GM12875 (cell line): ENCODE results near the gene WDR31.

Experiments
- H3K4me3 ChIP-seq: one replicate; pipeline ENCODE4 v1.5.1; 2011; ENCODE audit warnings: low read depth, low read length, control low read depth
- TF ChIP-seq, protein P1 (sequence below): IDR thresholded peaks from 2 replicates; pipeline ENCODE4 v1.5.1; 2011; ENCODE audit warnings: low read depth, mild to moderate bottlenecking, control low read depth, inconsistent platforms, low read length, moderate library complexity, borderline replicate concordance; ENCODE audit not compliant: insufficient read depth

WDR31 gene

DNA sequence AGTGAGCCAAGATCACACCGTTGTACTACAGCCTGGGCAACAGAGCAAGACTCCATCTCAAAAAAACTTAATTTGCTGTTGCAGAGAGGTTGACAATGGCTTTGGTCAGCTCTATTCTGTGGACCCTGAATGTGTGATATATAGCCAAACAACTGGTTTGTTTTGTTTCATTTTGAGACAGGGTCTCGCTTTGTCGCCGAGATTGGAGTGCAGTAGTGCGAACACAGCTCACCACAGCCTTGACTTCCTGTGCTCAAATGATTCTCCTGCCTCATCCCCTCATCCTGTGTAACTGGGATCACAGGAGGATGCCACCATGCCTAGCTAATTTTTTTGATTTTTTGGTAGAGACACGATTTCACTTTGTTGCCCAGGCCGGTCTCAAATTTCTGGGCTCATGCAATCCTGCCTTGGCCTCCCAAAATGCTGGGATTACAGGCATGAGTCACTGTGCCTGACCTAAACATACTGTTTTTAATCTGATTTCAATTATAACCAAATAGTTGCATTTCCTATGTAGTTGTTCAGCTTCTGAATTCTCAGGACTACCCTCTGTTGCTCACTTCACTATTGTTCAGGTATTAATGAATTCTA, 46.7 kb downstream of the WDR31 start:
- TF ChIP-seq, protein P1, sequence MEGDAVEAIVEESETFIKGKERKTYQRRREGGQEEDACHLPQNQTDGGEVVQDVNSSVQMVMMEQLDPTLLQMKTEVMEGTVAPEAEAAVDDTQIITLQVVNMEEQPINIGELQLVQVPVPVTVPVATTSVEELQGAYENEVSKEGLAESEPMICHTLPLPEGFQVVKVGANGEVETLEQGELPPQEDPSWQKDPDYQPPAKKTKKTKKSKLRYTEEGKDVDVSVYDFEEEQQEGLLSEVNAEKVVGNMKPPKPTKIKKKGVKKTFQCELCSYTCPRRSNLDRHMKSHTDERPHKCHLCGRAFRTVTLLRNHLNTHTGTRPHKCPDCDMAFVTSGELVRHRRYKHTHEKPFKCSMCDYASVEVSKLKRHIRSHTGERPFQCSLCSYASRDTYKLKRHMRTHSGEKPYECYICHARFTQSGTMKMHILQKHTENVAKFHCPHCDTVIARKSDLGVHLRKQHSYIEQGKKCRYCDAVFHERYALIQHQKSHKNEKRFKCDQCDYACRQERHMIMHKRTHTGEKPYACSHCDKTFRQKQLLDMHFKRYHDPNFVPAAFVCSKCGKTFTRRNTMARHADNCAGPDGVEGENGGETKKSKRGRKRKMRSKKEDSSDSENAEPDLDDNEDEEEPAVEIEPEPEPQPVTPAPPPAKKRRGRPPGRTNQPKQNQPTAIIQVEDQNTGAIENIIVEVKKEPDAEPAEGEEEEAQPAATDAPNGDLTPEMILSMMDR: no peak
- H3K4me3 ChIP-seq: no peak overlapping the region

GRCh38 chr9:113290052-113290607, 49.9 kb downstream of the WDR31 start:
- TF ChIP-seq, protein P1: no peak
- no peak overlapping the region for H3K4me3 ChIP-seq

GRCh38 chr9:113289091-113289490, 51.0 kb downstream of the WDR31 start:
- TF ChIP-seq, protein P1: no peak
- H3K4me3 ChIP-seq: no peak overlapping the region

DNA sequence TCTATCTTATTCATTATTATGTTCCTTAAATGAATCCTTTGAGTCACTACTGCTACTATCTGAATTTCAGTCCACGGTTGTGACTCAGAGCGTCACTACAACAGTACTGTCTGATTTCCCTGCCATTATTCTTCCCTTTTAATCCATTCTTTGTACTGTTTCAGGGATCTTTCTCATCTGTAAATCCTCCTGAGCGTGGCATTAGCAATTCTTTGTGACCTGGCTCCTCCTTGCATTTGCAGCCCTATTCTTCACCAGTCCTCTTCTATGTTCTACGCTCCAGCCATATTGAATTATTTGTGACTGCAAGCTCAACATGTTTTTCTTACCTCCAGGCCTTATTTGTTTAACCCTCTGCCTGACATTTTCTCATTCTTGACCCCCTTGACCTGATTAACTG, 58.7 kb downstream of the WDR31 start:
- TF ChIP-seq, protein P1: no peak
- no peak overlapping the region for H3K4me3 ChIP-seq

- TF ChIP-seq, protein P1: no peak
- no peak overlapping the region for H3K4me3 ChIP-seq
Observed at GRCh38 chr9:113278840-113279239, 61.2 kb downstream of the WDR31 start.

GRCh38 chr9:113275157-113276131, 64.6 kb downstream of the WDR31 start, which contains the start of the genes CDC26 and PRPF4:
CDC26 (minus strand) TSS chr9:113275572; CDS start chr9:113272507, 3,065 bp downstream.
PRPF4 (plus strand) TSS chr9:113275658; CDS start chr9:113275744, 86 bp downstream.
- H3K4me3 ChIP-seq: peak within 1 kb of the TSS; percentile 88
- TF ChIP-seq, protein P1: no peak
